Measurements from ENCODE around the gene CMTM2.

GRCh38 chr16:66554495-66554894 is 24.8 kb upstream of the CMTM2 start:
- TF ChIP-seq CTCF (conservative IDR thresholded peaks at IDR 0.05; ENCODE audit: low read depth, low read length) (no peak), SMC3 (IDR thresholded peaks at IDR 0.05; ENCODE audit: low read depth, low read length) (no peak), MXI1 (IDR thresholded peaks at IDR 0.05; ENCODE audit: borderline replicate concordance, low read depth, low read length) (no peak), CHD1 (IDR thresholded peaks at IDR 0.05; ENCODE audit: low read depth, low read length) (no peak), POLR2A (IDR thresholded peaks at IDR 0.05; ENCODE audit: low read depth, low read length) (no peak), CEBPB (IDR thresholded peaks at IDR 0.05; ENCODE audit: low read depth, low read length) (peak; percentile 79), RFX5 (IDR thresholded peaks at IDR 0.05; ENCODE audit: low read depth, low read length) (no peak), USF2 (IDR thresholded peaks at IDR 0.05; ENCODE audit: low read depth, low read length) (no peak), MAFK (IDR thresholded peaks at IDR 0.05; ENCODE audit: low read depth, low read length) (no peak)
